Measurements from ENCODE around the gene UBXN1. TPM values are rescaled to one million over a fixed set of nuclear protein-coding genes. Genes with fewer than 3 reads are reported as not detected.

The UBXN1 gene
- total RNA-seq, 2 donors from 2014 or later, result 88.6 to 159 TPM

- peaks cover 12 to 36% of the 10 kb centered on the region in 2 donors for H3K4me1 ChIP-seq (ENCODE audit: control insufficient read depth in 1 of 2, low read depth in 2 of 2)
- ATAC-seq (ENCODE audit: insufficient number of reproducible peaks, low FRiP score, low read depth) (no peak), DNase-seq (ENCODE audit: low spot score) (no peak)
- H3K4me3 ChIP-seq, result no peak overlapping the region
- no peak overlapping the region for H3K27ac ChIP-seq
- TF ChIP-seq CTCF (IDR thresholded peaks at IDR 0.05), result no peak
- H3K9me3 ChIP-seq, result no peaks in the 10 kb centered on the region
- peaks cover 18% of the 10 kb centered on the region for H3K36me3 ChIP-seq
- no peaks in the 10 kb centered on the region for H3K27me3 ChIP-seq (replicated peaks; ENCODE audit: insufficient read depth)
Measured at GRCh38 chr11:62647609-62648005, 31.3 kb downstream of the UBXN1 start.

- Histone ChIP-seq H3K36me3 (peaks cover 21% of the 10 kb centered on the region), H3K27me3 (replicated peaks; ENCODE audit: insufficient read depth) (no peaks in the 10 kb centered on the region), H3K27ac (peak overlapping the region; percentile 34 to 52), H3K4me3 (peak overlapping the region; percentile 94), H3K9me3 (no peaks in the 10 kb centered on the region), H3K4me1 (ENCODE audit: control insufficient read depth in 1 of 2, low read depth in 2 of 2) (peaks cover 8 to 30% of the 10 kb centered on the region in 2 donors)
- DNase-seq (ENCODE audit: low spot score) (no peak), ATAC-seq (ENCODE audit: insufficient number of reproducible peaks, low FRiP score, low read depth) (no peak)
- TF ChIP-seq CTCF (IDR thresholded peaks at IDR 0.05), result no peak
Measured at GRCh38 chr11:62646825-62647608, 31.9 kb downstream of the UBXN1 start.

- Histone ChIP-seq H3K27me3 (replicated peaks; ENCODE audit: insufficient read depth) (no peaks in the 10 kb centered on the region), H3K36me3 (peaks cover 21% of the 10 kb centered on the region), H3K4me1 (ENCODE audit: control insufficient read depth in 1 of 2, low read depth in 2 of 2) (peaks cover 3 to 23% of the 10 kb centered on the region in 2 donors), H3K27ac (peak within 1 kb of the TSS; percentile 91 to 94), H3K9me3 (no peaks in the 10 kb centered on the region), H3K4me3 (peak within 1 kb of the TSS; percentile 94)
- peak; percentile 97 for ATAC-seq (ENCODE audit: insufficient number of reproducible peaks, low FRiP score, low read depth)
- no peak for TF ChIP-seq CTCF (IDR thresholded peaks at IDR 0.05)
- peak; percentile 100 for DNase-seq (ENCODE audit: low spot score)
Measured at GRCh38 chr11:62645946-62646824, 32.7 kb downstream of the UBXN1 start, which contains the start of gene GANAB. Gene GANAB (minus strand): TSS chr11:62646613. CDS start chr11:62646599, 14 bp downstream.

GRCh38 chr11:62645671-62645945, 33.3 kb downstream of the UBXN1 start:
- TF ChIP-seq CTCF (IDR thresholded peaks at IDR 0.05), result no peak
- peaks cover 21% of the 10 kb centered on the region for H3K36me3 ChIP-seq
- ATAC-seq (ENCODE audit: insufficient number of reproducible peaks, low FRiP score, low read depth) (no peak), DNase-seq (ENCODE audit: low spot score) (no peak)
- no peaks in the 10 kb centered on the region for H3K9me3 ChIP-seq
- H3K4me1 ChIP-seq (ENCODE audit: control insufficient read depth in 1 of 2, low read depth in 2 of 2), result peaks cover 3 to 23% of the 10 kb centered on the region in 2 donors
- peak overlapping the region; percentile 91 to 94 for H3K27ac ChIP-seq
- peak overlapping the region; percentile 94 for H3K4me3 ChIP-seq
- H3K27me3 ChIP-seq (replicated peaks; ENCODE audit: insufficient read depth), result no peaks in the 10 kb centered on the region

GRCh38 chr11:62644220-62644619, 34.7 kb downstream of the UBXN1 start:
- H3K9me3 ChIP-seq, result no peaks in the 10 kb centered on the region
- peaks cover 3 to 23% of the 10 kb centered on the region in 2 donors for H3K4me1 ChIP-seq (ENCODE audit: control insufficient read depth in 1 of 2, low read depth in 2 of 2)
- H3K36me3 ChIP-seq, result peaks cover 18% of the 10 kb centered on the region
- ATAC-seq (ENCODE audit: insufficient number of reproducible peaks, low FRiP score, low read depth) (no peak), DNase-seq (ENCODE audit: low spot score) (no peak)
- H3K27me3 ChIP-seq (replicated peaks; ENCODE audit: insufficient read depth), result no peaks in the 10 kb centered on the region
- no peak for TF ChIP-seq CTCF (IDR thresholded peaks at IDR 0.05)
- no peak overlapping the region for H3K4me3 ChIP-seq
- no peak overlapping the region for H3K27ac ChIP-seq
